ENCODE data around the gene ACTL8. TPM values are rescaled to one million over a fixed set of nuclear protein-coding genes. Genes with fewer than 3 reads are reported as not detected.

ACTL8 gene
- total and polyA plus RNA-seq, 9 donors, result 0.18 to 0.80 TPM; not detected in 7

DNA sequence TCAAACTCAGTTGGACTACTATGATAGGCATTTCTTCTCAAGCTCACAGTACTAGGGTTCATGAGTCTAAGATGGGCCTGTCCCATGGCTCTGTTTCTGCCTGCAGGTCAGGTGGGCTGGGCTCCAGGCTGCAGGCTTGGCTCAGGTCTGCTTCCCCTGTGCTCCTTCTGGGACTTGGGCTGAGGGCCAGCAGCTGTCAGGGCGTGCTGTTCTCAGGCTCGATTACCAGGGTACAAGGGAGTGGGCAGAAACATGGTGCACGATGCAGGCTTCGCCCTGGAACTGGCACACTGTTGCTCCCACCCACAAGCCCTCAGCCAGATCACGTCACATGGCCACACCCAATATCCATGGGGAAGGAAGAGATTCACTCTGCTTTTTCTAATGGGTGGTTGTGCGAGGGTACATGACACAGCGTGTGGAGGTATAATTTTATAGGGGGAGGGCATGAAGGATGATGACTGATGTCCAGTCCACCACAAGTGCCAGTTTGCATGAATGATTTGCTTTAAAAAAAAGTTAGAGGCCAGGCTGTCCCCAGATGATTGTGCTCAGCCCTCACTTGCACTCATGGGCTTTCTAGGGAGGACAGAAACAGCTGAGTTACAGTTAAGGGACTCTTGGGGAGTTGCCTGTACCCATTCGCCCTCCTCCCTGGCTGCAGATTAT, 118.0 kb downstream of the ACTL8 start:
- no peaks in the 10 kb centered on the region for H3K36me3 ChIP-seq
- H3K4me3 ChIP-seq, result no peak overlapping the region
- TF ChIP-seq POLR2A (IDR thresholded peaks at IDR 0.05) (no peak), CTCF (IDR thresholded peaks at IDR 0.05) (no peak), EP300 (IDR thresholded peaks at IDR 0.05) (no peak)
- no peak for DNase-seq
- no peaks in the 10 kb centered on the region for H3K4me1 ChIP-seq (ENCODE audit: insufficient read depth)
- 57 to 77% (median 73%) methylated on average over 8 of the region's 8 CpGs for WGBS, 3 donors
- intact Hi-C loops (cut with DNase I), result no loop called here
- H3K9me3 ChIP-seq, result no peaks in the 10 kb centered on the region
- H3K27me3 ChIP-seq, result no peaks in the 10 kb centered on the region
- no peak overlapping the region for H3K27ac ChIP-seq

GRCh38 chr1:17874231-17874630, 119.1 kb downstream of the ACTL8 start:
- H3K27ac ChIP-seq, result no peak overlapping the region
- no peaks in the 10 kb centered on the region for H3K27me3 ChIP-seq
- intact Hi-C loops (cut with DNase I), result no loop called here
- 65 to 100% (median 78%) methylated on average over 1 of the region's 1 CpG for WGBS, 3 donors
- H3K4me3 ChIP-seq, result no peak overlapping the region
- no peaks in the 10 kb centered on the region for H3K36me3 ChIP-seq
- H3K4me1 ChIP-seq (ENCODE audit: insufficient read depth), result no peaks in the 10 kb centered on the region
- no peak for TF ChIP-seq EP300 (IDR thresholded peaks at IDR 0.05)
- no peak for TF ChIP-seq POLR2A (IDR thresholded peaks at IDR 0.05)
- no peaks in the 10 kb centered on the region for H3K9me3 ChIP-seq
- DNase-seq, result no peak

DNA sequence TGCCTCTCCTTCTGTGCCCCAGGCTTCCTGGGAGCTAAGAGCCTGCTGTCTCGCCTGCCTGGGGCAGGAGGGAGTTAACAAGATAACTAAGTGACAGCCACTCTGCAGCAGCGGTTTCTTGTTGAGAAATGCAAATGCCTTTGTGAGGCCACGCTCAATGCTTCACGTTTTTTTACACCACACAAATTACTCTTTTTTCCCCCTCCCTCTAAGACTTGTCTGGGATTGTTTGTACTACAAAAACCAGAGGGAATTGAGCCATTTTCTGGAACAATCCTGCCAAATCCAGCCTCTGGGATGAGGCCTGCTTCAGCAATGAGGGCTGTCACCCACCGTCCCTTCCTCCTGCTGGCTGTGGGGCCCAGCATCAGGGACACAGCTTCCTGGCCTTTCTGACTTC, 119.6 kb downstream of the ACTL8 start:
- WGBS, 3 donors, result 14 to 24% (median 16%) methylated on average over 5 of the region's 5 CpGs

DNA sequence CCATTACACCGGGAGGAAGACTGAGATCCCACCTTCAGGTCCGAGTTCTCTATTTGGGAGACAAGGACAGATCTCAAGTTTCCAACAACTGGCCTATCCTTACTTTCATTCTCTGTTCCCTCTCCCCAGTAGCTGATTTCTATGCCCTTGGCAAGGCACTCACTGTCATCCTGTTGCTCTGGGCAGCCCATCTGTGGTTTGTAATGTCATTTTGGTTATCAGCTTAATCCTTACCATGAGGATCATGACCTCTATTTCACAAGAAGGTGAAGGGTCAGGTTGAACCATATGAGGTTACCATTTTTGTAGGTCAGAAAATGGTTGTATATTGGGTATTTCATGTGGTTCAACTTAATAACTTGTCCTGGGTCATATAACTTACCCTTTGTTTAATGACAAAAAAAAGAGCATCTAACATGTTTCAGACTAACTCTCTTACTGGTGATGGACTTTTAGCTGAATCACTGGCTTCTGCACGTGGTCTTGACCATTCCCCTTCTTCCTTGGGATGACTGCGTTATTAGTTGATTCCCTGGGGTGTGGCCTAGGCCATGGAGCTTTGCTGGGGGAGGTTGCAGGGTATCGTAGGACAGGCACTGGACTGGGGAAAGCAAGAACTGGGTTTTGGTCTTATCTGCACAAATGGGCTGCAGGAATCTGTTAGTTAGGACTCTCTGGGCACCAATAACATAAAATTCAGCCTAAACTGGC, 120.2 kb downstream of the ACTL8 start:
- no peak overlapping the region for H3K4me3 ChIP-seq
- no peaks in the 10 kb centered on the region for H3K27me3 ChIP-seq
- intact Hi-C loops (cut with DNase I), result no loop called here
- WGBS, 3 donors, result 47 to 56% (median 48%) methylated on average over 4 to 5 of the region's 5 CpGs
- no peak for DNase-seq
- TF ChIP-seq POLR2A (IDR thresholded peaks at IDR 0.05) (no peak), EP300 (IDR thresholded peaks at IDR 0.05) (no peak)
- H3K36me3 ChIP-seq, result no peaks in the 10 kb centered on the region
- H3K4me1 ChIP-seq (ENCODE audit: insufficient read depth), result no peaks in the 10 kb centered on the region
- no peak overlapping the region for H3K27ac ChIP-seq
- no peaks in the 10 kb centered on the region for H3K9me3 ChIP-seq

More for the DNA sequence above, 119.6 kb downstream of the ACTL8 start:
- no peak overlapping the region for H3K4me3 ChIP-seq
- intact Hi-C loops (cut with DNase I), result no loop called here
- H3K27me3 ChIP-seq, result no peaks in the 10 kb centered on the region
- H3K4me1 ChIP-seq (ENCODE audit: insufficient read depth), result no peaks in the 10 kb centered on the region
- no peaks in the 10 kb centered on the region for H3K9me3 ChIP-seq
- no peak overlapping the region for H3K27ac ChIP-seq
- TF ChIP-seq POLR2A (IDR thresholded peaks at IDR 0.05) (no peak), EP300 (IDR thresholded peaks at IDR 0.05) (no peak), CTCF (IDR thresholded peaks at IDR 0.05) (no peak)
- no peaks in the 10 kb centered on the region for H3K36me3 ChIP-seq
- DNase-seq, result no peak

DNA sequence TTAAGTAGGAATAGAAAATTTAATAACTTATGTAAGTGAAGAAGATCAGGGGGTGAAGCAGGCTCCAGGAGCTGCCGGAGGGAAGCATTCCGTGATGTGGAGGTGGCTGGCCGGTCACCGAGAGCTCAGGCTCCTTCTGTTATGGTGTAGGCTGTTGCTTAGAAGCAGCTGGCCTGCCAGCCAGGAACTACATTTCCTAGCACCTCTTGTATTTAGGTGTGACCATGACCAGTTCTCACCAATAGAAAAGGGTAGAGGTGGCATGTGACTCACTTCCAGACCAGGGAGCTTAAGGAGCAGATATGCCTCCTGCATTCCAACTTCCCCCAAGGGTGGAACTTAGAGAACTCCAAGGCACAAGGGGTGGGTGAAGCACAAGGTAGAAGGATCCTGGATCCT, 120.7 kb downstream of the ACTL8 start:
- no peaks in the 10 kb centered on the region for H3K27me3 ChIP-seq
- intact Hi-C loops (cut with DNase I), result no loop called here
- H3K4me3 ChIP-seq, result no peak overlapping the region
- no peaks in the 10 kb centered on the region for H3K36me3 ChIP-seq
- no peak overlapping the region for H3K27ac ChIP-seq
- H3K4me1 ChIP-seq (ENCODE audit: insufficient read depth), result no peaks in the 10 kb centered on the region
- 79 to 86% (median 86%) methylated on average over 4 of the region's 4 CpGs for WGBS, 3 donors
- no peak for DNase-seq
- TF ChIP-seq POLR2A (IDR thresholded peaks at IDR 0.05) (no peak), EP300 (IDR thresholded peaks at IDR 0.05) (no peak), CTCF (IDR thresholded peaks at IDR 0.05) (no peak)
- H3K9me3 ChIP-seq, result no peaks in the 10 kb centered on the region

Other genes starting within 250 kb of the ACTL8 start
- gene ARHGEF10L, start 215.6 kb upstream of the ACTL8 start, total RNA-seq, result 10 to 100 TPM in 5 of 7 donors, 1 to 10 TPM in 2; 7.6 to 23.0 (median 19.6) TPM
- gene ARHGEF10L, start 215.6 kb upstream of the ACTL8 start, polyA plus RNA-seq, result 10 to 100 TPM in 1 of 2 donors, 1 to 10 TPM in 1; 3.6 to 18.3 TPM

Data from ovary (tissue), 9 donors.